ENCODE data around the gene RPS3. TPM values are rescaled to one million over a fixed set of nuclear protein-coding genes. Genes with fewer than 3 reads are reported as not detected.

RPS3 gene
- polyA plus RNA-seq, 4 donors: 2,095 to 2,908 (median 2,543) TPM

- DNase-seq (ENCODE audit: low read depth in 4 of 4, low spot score in 2 of 4): no peak
Observed at GRCh38 chr11:75432911-75433321, 33.6 kb downstream of the RPS3 start, which contains the start of gene KLHL35. Gene KLHL35, minus strand, starts transcription at chr11:75433203. Its CDS starts 2,574 bp downstream, at chr11:75430629.

GRCh38 chr11:75433443-75433842 is 34.1 kb downstream of the RPS3 start:
- no peak for DNase-seq (ENCODE audit: low read depth in 4 of 4, low spot score in 2 of 4)

- DNase-seq (ENCODE audit: low read depth in 4 of 4, low spot score in 2 of 4): no peak
Observed at GRCh38 chr11:75434051-75434450, 34.7 kb downstream of the RPS3 start.

- DNase-seq (ENCODE audit: low read depth in 4 of 4, low spot score in 2 of 4): no peak
Observed at GRCh38 chr11:75434886-75435570, 35.7 kb downstream of the RPS3 start.

- no peak for DNase-seq (ENCODE audit: low read depth in 4 of 4, low spot score in 2 of 4)
Observed at GRCh38 chr11:75435571-75435925, 36.2 kb downstream of the RPS3 start.

GRCh38 chr11:75436806-75437205 is 37.5 kb downstream of the RPS3 start:
- DNase-seq (ENCODE audit: low read depth in 4 of 4, low spot score in 2 of 4): no peak

GRCh38 chr11:75437966-75438659 is 38.8 kb downstream of the RPS3 start:
- no peak for DNase-seq (ENCODE audit: low read depth in 4 of 4, low spot score in 2 of 4)

GRCh38 chr11:75439026-75439425 is 39.7 kb downstream of the RPS3 start:
- DNase-seq (ENCODE audit: low read depth in 4 of 4, low spot score in 2 of 4): no peak

- no peak for DNase-seq (ENCODE audit: low read depth in 4 of 4, low spot score in 2 of 4)
Observed at GRCh38 chr11:75439495-75440120, 40.3 kb downstream of the RPS3 start.

GRCh38 chr11:75440960-75441803 is 41.9 kb downstream of the RPS3 start:
- DNase-seq (ENCODE audit: low read depth in 4 of 4, low spot score in 2 of 4): no peak

GRCh38 chr11:75441804-75442132 is 42.5 kb downstream of the RPS3 start:
- DNase-seq (ENCODE audit: low read depth in 4 of 4, low spot score in 2 of 4): no peak

- DNase-seq (ENCODE audit: low read depth in 4 of 4, low spot score in 2 of 4): no peak
Observed at GRCh38 chr11:75442161-75442885, 43.0 kb downstream of the RPS3 start.

- DNase-seq (ENCODE audit: low read depth in 4 of 4, low spot score in 2 of 4): no peak
Observed at GRCh38 chr11:75443043-75443442, 43.7 kb downstream of the RPS3 start.

- DNase-seq (ENCODE audit: low read depth in 4 of 4, low spot score in 2 of 4): no peak
Observed at GRCh38 chr11:75445315-75445953, 46.1 kb downstream of the RPS3 start.

- DNase-seq (ENCODE audit: low read depth in 4 of 4, low spot score in 2 of 4): no peak
Observed at GRCh38 chr11:75447415-75447814, 48.1 kb downstream of the RPS3 start.

- DNase-seq (ENCODE audit: low read depth in 4 of 4, low spot score in 2 of 4): no peak
Observed at GRCh38 chr11:75449271-75449670, 50.0 kb downstream of the RPS3 start.

GRCh38 chr11:75449776-75450175 is 50.5 kb downstream of the RPS3 start:
- no peak for DNase-seq (ENCODE audit: low read depth in 4 of 4, low spot score in 2 of 4)

- no peak for DNase-seq (ENCODE audit: low read depth in 4 of 4, low spot score in 2 of 4)
Observed at GRCh38 chr11:75450236-75450635, 50.9 kb downstream of the RPS3 start.

GRCh38 chr11:75450826-75451821 is 51.8 kb downstream of the RPS3 start:
- no peak for DNase-seq (ENCODE audit: low read depth in 4 of 4, low spot score in 2 of 4)

All from left renal cortex interstitium (tissue), 4 donors.